ENCODE measurements around the gene DNAJC8.

DNAJC8 gene

GRCh38 chr1:28161751-28162150 is 71.1 kb downstream of the DNAJC8 start:
- Histone ChIP-seq H3K36me3 (ENCODE audit: insufficient read depth, insufficient read length, low read length) (no peaks in the 10 kb centered on the region), H3K9ac (ENCODE audit: insufficient read length, low read depth) (no peak overlapping the region), H3K4me1 (ENCODE audit: insufficient read depth, insufficient read length) (peaks cover 13% of the 10 kb centered on the region), H3K9me3 (ENCODE audit: insufficient read depth, low read length) (no peaks in the 10 kb centered on the region), H3K4me3 (ENCODE audit: insufficient read length, low read depth) (no peak overlapping the region), H3K27me3 (ENCODE audit: insufficient read depth, insufficient read length) (no peaks in the 10 kb centered on the region)
- TF ChIP-seq ZNF274 (IDR thresholded peaks at IDR 0.05; ENCODE audit: low read depth, low read length): no peak
- TF ChIP-seq YY1 (IDR thresholded peaks at IDR 0.05; ENCODE audit: insufficient read depth, insufficient read length): no peak
- no peak for TF ChIP-seq SUZ12 (IDR thresholded peaks at IDR 0.05; ENCODE audit: extremely low read depth, insufficient read depth, insufficient read length)
- no peak for DNase-seq (ENCODE audit: low read depth, low spot score)

GRCh38 chr1:28160782-28161266 is 72.0 kb downstream of the DNAJC8 start:
- H3K27me3 ChIP-seq (ENCODE audit: insufficient read depth, insufficient read length): no peaks in the 10 kb centered on the region
- peaks cover 13% of the 10 kb centered on the region for H3K4me1 ChIP-seq (ENCODE audit: insufficient read depth, insufficient read length)
- DNase-seq (ENCODE audit: low read depth, low spot score): no peak
- TF ChIP-seq YY1 (IDR thresholded peaks at IDR 0.05; ENCODE audit: insufficient read depth, insufficient read length) (no peak), SUZ12 (IDR thresholded peaks at IDR 0.05; ENCODE audit: extremely low read depth, insufficient read depth, insufficient read length) (no peak), ZNF274 (IDR thresholded peaks at IDR 0.05; ENCODE audit: low read depth, low read length) (no peak)
- H3K36me3 ChIP-seq (ENCODE audit: insufficient read depth, insufficient read length, low read length): no peaks in the 10 kb centered on the region
- no peak overlapping the region for H3K4me3 ChIP-seq (ENCODE audit: insufficient read length, low read depth)
- H3K9ac ChIP-seq (ENCODE audit: insufficient read length, low read depth): no peak overlapping the region
- H3K9me3 ChIP-seq (ENCODE audit: insufficient read depth, low read length): no peaks in the 10 kb centered on the region

- H3K4me1 ChIP-seq (ENCODE audit: insufficient read depth, insufficient read length): peaks cover 10% of the 10 kb centered on the region
- H3K36me3 ChIP-seq (ENCODE audit: insufficient read depth, insufficient read length, low read length): no peaks in the 10 kb centered on the region
- H3K9ac ChIP-seq (ENCODE audit: insufficient read length, low read depth): no peak overlapping the region
- H3K4me3 ChIP-seq (ENCODE audit: insufficient read length, low read depth): no peak overlapping the region
- H3K9me3 ChIP-seq (ENCODE audit: insufficient read depth, low read length): no peaks in the 10 kb centered on the region
- no peaks in the 10 kb centered on the region for H3K27me3 ChIP-seq (ENCODE audit: insufficient read depth, insufficient read length)
- no peak for TF ChIP-seq ZNF274 (IDR thresholded peaks at IDR 0.05; ENCODE audit: low read depth, low read length)
- no peak for TF ChIP-seq SUZ12 (IDR thresholded peaks at IDR 0.05; ENCODE audit: extremely low read depth, insufficient read depth, insufficient read length)
- no peak for TF ChIP-seq YY1 (IDR thresholded peaks at IDR 0.05; ENCODE audit: insufficient read depth, insufficient read length)
- no peak for DNase-seq (ENCODE audit: low read depth, low spot score)
These were observed 73.1 kb downstream of the DNAJC8 start for GRCh38 chr1:28159680-28160079.

- DNase-seq (ENCODE audit: low read depth, low spot score): no peak
- Histone ChIP-seq H3K4me1 (ENCODE audit: insufficient read depth, insufficient read length) (peaks cover 6% of the 10 kb centered on the region), H3K4me3 (ENCODE audit: insufficient read length, low read depth) (no peak overlapping the region), H3K27me3 (ENCODE audit: insufficient read depth, insufficient read length) (no peaks in the 10 kb centered on the region), H3K36me3 (ENCODE audit: insufficient read depth, insufficient read length, low read length) (no peaks in the 10 kb centered on the region), H3K9ac (ENCODE audit: insufficient read length, low read depth) (no peak overlapping the region), H3K9me3 (ENCODE audit: insufficient read depth, low read length) (no peaks in the 10 kb centered on the region)
- TF ChIP-seq YY1 (IDR thresholded peaks at IDR 0.05; ENCODE audit: insufficient read depth, insufficient read length) (no peak), ZNF274 (IDR thresholded peaks at IDR 0.05; ENCODE audit: low read depth, low read length) (no peak), SUZ12 (IDR thresholded peaks at IDR 0.05; ENCODE audit: extremely low read depth, insufficient read depth, insufficient read length) (no peak)
These were observed 73.6 kb downstream of the DNAJC8 start for GRCh38 chr1:28159243-28159642.

GRCh38 chr1:28157894-28158293 is 74.9 kb downstream of the DNAJC8 start:
- Histone ChIP-seq H3K27me3 (ENCODE audit: insufficient read depth, insufficient read length) (no peaks in the 10 kb centered on the region), H3K4me3 (ENCODE audit: insufficient read length, low read depth) (no peak overlapping the region), H3K9ac (ENCODE audit: insufficient read length, low read depth) (no peak overlapping the region), H3K4me1 (ENCODE audit: insufficient read depth, insufficient read length) (peaks cover 3% of the 10 kb centered on the region), H3K36me3 (ENCODE audit: insufficient read depth, insufficient read length, low read length) (no peaks in the 10 kb centered on the region), H3K9me3 (ENCODE audit: insufficient read depth, low read length) (no peaks in the 10 kb centered on the region)
- TF ChIP-seq ZNF274 (IDR thresholded peaks at IDR 0.05; ENCODE audit: low read depth, low read length) (no peak), YY1 (IDR thresholded peaks at IDR 0.05; ENCODE audit: insufficient read depth, insufficient read length) (no peak), SUZ12 (IDR thresholded peaks at IDR 0.05; ENCODE audit: extremely low read depth, insufficient read depth, insufficient read length) (no peak)
- no peak for DNase-seq (ENCODE audit: low read depth, low spot score)

- Histone ChIP-seq H3K27me3 (ENCODE audit: insufficient read depth, insufficient read length) (no peaks in the 10 kb centered on the region), H3K9ac (ENCODE audit: insufficient read length, low read depth) (no peak overlapping the region), H3K36me3 (ENCODE audit: insufficient read depth, insufficient read length, low read length) (no peaks in the 10 kb centered on the region), H3K4me1 (ENCODE audit: insufficient read depth, insufficient read length) (peaks cover 3% of the 10 kb centered on the region), H3K4me3 (ENCODE audit: insufficient read length, low read depth) (no peak overlapping the region), H3K9me3 (ENCODE audit: insufficient read depth, low read length) (no peaks in the 10 kb centered on the region)
- TF ChIP-seq SUZ12 (IDR thresholded peaks at IDR 0.05; ENCODE audit: extremely low read depth, insufficient read depth, insufficient read length): no peak
- no peak for TF ChIP-seq ZNF274 (IDR thresholded peaks at IDR 0.05; ENCODE audit: low read depth, low read length)
- no peak for TF ChIP-seq YY1 (IDR thresholded peaks at IDR 0.05; ENCODE audit: insufficient read depth, insufficient read length)
- DNase-seq (ENCODE audit: low read depth, low spot score): no peak
These were observed 76.0 kb downstream of the DNAJC8 start for GRCh38 chr1:28156821-28157220.

GRCh38 chr1:28155628-28156027 is 77.2 kb downstream of the DNAJC8 start:
- H3K4me1 ChIP-seq (ENCODE audit: insufficient read depth, insufficient read length): peaks cover 3% of the 10 kb centered on the region
- no peak for DNase-seq (ENCODE audit: low read depth, low spot score)
- H3K27me3 ChIP-seq (ENCODE audit: insufficient read depth, insufficient read length): no peaks in the 10 kb centered on the region
- H3K36me3 ChIP-seq (ENCODE audit: insufficient read depth, insufficient read length, low read length): no peaks in the 10 kb centered on the region
- H3K4me3 ChIP-seq (ENCODE audit: insufficient read length, low read depth): no peak overlapping the region
- no peaks in the 10 kb centered on the region for H3K9me3 ChIP-seq (ENCODE audit: insufficient read depth, low read length)
- TF ChIP-seq SUZ12 (IDR thresholded peaks at IDR 0.05; ENCODE audit: extremely low read depth, insufficient read depth, insufficient read length) (no peak), ZNF274 (IDR thresholded peaks at IDR 0.05; ENCODE audit: low read depth, low read length) (no peak), YY1 (IDR thresholded peaks at IDR 0.05; ENCODE audit: insufficient read depth, insufficient read length) (no peak)
- no peak overlapping the region for H3K9ac ChIP-seq (ENCODE audit: insufficient read length, low read depth)
